Measurements from ENCODE around the gene NTM.

Gene NTM

DNA sequence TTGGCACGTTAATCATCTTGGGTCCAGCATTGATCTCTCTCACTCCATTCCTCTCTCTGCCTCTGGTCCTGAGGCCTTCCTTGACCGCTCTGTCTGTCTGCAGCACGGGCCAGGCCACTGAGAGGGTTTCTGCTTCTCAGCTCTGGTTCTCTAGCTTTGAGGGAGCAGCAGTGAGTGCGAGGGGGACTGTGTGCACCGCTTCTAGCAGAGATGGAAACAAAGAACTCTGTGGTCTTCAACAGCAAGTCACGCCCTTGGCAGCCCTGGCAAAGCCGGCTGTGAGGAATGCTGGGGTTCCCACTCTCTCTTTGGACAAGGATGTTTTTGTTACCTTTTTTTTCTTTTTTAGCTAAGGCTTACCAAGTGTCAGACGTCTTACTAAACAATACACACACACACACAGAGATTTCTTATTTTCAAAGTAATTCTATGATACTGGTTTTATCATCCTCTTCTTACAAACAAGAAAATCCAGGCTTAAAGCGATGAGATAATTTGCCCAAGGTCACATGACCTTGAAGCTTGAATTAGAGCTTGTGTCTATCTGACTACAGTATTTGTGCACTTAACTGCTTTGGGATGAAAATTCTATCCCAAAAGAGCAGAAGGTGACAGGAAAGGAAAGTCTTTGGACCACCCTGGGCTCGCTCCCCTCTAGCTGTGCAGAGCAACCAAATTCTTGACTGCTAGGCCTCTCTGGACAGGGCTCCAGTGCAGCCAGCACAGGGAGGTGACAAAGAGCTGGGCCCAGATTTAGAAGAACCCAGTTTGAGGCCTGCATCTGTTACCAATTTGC is 293.2 kb downstream of the NTM start:
- peaks cover 48% of the 10 kb centered on the region for H4K20me1 ChIP-seq (ENCODE audit: insufficient read depth, low read length)
- no peaks in the 10 kb centered on the region for H3K79me2 ChIP-seq (ENCODE audit: low read length)
- H3K9ac ChIP-seq (ENCODE audit: low read length), result no peak overlapping the region
- H2AFZ ChIP-seq (ENCODE audit: low read depth, low read length), result no peak overlapping the region
- H3K27me3 ChIP-seq (ENCODE audit: low read depth, low read length), result peaks cover 89% of the 10 kb centered on the region
- H3K4me2 ChIP-seq (ENCODE audit: low read length), result no peak overlapping the region
- no peak overlapping the region for H3K27ac ChIP-seq (ENCODE audit: low read length)
- no peak overlapping the region for H3K4me3 ChIP-seq (ENCODE audit: low read length)
- H3K36me3 ChIP-seq (replicated peaks; ENCODE audit: low read depth, low read length), result no peaks in the 10 kb centered on the region
- peaks cover 15% of the 10 kb centered on the region for H3K4me1 ChIP-seq (ENCODE audit: low read length)
- TF ChIP-seq EZH2phosphoT487 (IDR thresholded peaks at IDR 0.05; ENCODE audit: low read depth) (no peak), CTCF (IDR thresholded peaks at IDR 0.05; ENCODE audit: low read depth, low read length) (no peak)
- no peaks in the 10 kb centered on the region for H3K9me3 ChIP-seq (ENCODE audit: insufficient read depth, low read length)

- TF ChIP-seq EZH2phosphoT487 (IDR thresholded peaks at IDR 0.05; ENCODE audit: low read depth), result no peak
- TF ChIP-seq CTCF (IDR thresholded peaks at IDR 0.05; ENCODE audit: low read depth, low read length), result no peak
- H3K27me3 ChIP-seq (ENCODE audit: low read depth, low read length), result peaks cover 92% of the 10 kb centered on the region
- H3K36me3 ChIP-seq (replicated peaks; ENCODE audit: low read depth, low read length), result no peaks in the 10 kb centered on the region
- H3K4me1 ChIP-seq (ENCODE audit: low read length), result peaks cover 8% of the 10 kb centered on the region
- H4K20me1 ChIP-seq (ENCODE audit: insufficient read depth, low read length), result peaks cover 45% of the 10 kb centered on the region
- H3K79me2 ChIP-seq (ENCODE audit: low read length), result no peaks in the 10 kb centered on the region
- no peak overlapping the region for H3K4me2 ChIP-seq (ENCODE audit: low read length)
- H3K9me3 ChIP-seq (ENCODE audit: insufficient read depth, low read length), result no peaks in the 10 kb centered on the region
- no peak overlapping the region for H3K9ac ChIP-seq (ENCODE audit: low read length)
- H3K4me3 ChIP-seq (ENCODE audit: low read length), result no peak overlapping the region
- H2AFZ ChIP-seq (ENCODE audit: low read depth, low read length), result no peak overlapping the region
- no peak overlapping the region for H3K27ac ChIP-seq (ENCODE audit: low read length)
Observed at GRCh38 chr11:131664293-131664692, 293.9 kb downstream of the NTM start.

DNA sequence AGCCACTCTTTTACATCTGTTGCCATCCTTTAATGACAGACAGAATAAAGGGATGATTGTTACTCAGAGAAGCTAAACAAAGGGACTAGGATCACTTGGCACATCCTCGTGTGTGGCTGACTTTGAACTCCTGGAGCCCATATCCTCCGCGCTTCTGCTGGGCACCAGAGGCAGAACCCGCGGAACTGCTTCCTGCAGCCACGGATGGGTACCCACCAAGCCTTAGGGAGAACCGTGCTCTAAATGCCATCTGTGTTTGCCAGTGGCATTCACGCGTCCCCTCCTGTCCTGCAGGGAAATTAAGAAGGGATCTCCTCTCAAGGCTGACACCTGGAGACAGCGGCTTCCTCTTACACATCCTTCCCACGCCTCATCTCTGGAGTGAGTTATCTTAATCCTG is 294.4 kb downstream of the NTM start:
- Histone ChIP-seq H4K20me1 (ENCODE audit: insufficient read depth, low read length) (peaks cover 41% of the 10 kb centered on the region), H3K36me3 (replicated peaks; ENCODE audit: low read depth, low read length) (no peaks in the 10 kb centered on the region), H3K27me3 (ENCODE audit: low read depth, low read length) (peaks cover 92% of the 10 kb centered on the region), H3K27ac (ENCODE audit: low read length) (no peak overlapping the region), H3K4me1 (ENCODE audit: low read length) (peaks cover 4% of the 10 kb centered on the region), H3K9me3 (ENCODE audit: insufficient read depth, low read length) (no peaks in the 10 kb centered on the region), H3K4me2 (ENCODE audit: low read length) (no peak overlapping the region), H3K4me3 (ENCODE audit: low read length) (no peak overlapping the region), H3K9ac (ENCODE audit: low read length) (no peak overlapping the region), H2AFZ (ENCODE audit: low read depth, low read length) (no peak overlapping the region), H3K79me2 (ENCODE audit: low read length) (no peaks in the 10 kb centered on the region)
- TF ChIP-seq EZH2phosphoT487 (IDR thresholded peaks at IDR 0.05; ENCODE audit: low read depth) (no peak), CTCF (IDR thresholded peaks at IDR 0.05; ENCODE audit: low read depth, low read length) (no peak)

DNA sequence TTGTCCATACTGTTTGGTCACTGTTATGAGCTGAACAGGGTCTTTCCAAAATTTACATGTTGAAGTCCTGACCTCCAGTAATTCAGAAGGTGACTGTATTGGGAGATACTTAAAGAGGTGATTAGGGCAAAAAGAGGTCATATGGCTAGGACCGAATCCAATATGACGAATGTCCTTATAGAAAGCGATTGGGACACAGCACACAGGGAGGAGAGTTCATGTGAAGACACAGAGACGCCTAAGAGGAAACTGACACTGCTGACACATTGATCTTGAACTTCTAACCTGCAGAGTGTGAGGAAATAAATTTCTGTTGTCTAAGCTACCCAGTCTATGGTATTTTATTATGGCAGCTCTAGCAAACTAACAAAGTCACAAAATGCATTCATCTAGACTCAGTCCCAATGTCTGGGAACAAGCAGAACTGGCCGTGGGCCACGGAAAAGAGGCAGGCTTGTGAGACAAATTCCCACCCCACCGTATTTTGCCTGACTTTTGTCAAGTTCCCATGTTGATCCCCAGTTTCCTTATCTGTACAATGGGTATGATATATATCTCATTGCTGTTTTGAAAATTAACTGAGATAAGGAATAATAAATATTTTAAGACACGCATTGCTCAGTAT is 295.0 kb downstream of the NTM start:
- H3K4me2 ChIP-seq (ENCODE audit: low read length), result no peak overlapping the region
- H4K20me1 ChIP-seq (ENCODE audit: insufficient read depth, low read length), result peaks cover 36% of the 10 kb centered on the region
- H3K4me3 ChIP-seq (ENCODE audit: low read length), result no peak overlapping the region
- TF ChIP-seq EZH2phosphoT487 (IDR thresholded peaks at IDR 0.05; ENCODE audit: low read depth) (no peak), CTCF (IDR thresholded peaks at IDR 0.05; ENCODE audit: low read depth, low read length) (no peak)
- H3K9ac ChIP-seq (ENCODE audit: low read length), result no peak overlapping the region
- H3K4me1 ChIP-seq (ENCODE audit: low read length), result peaks cover 4% of the 10 kb centered on the region
- H3K36me3 ChIP-seq (replicated peaks; ENCODE audit: low read depth, low read length), result no peaks in the 10 kb centered on the region
- no peaks in the 10 kb centered on the region for H3K9me3 ChIP-seq (ENCODE audit: insufficient read depth, low read length)
- H2AFZ ChIP-seq (ENCODE audit: low read depth, low read length), result no peak overlapping the region
- no peak overlapping the region for H3K27ac ChIP-seq (ENCODE audit: low read length)
- no peaks in the 10 kb centered on the region for H3K79me2 ChIP-seq (ENCODE audit: low read length)
- peaks cover 91% of the 10 kb centered on the region for H3K27me3 ChIP-seq (ENCODE audit: low read depth, low read length)

Measured in OCI-LY3 (cell line).